GM12878 (cell line): ENCODE results near the gene HTR6. TPM values are rescaled to one million over a fixed set of nuclear protein-coding genes. Genes with fewer than 3 reads are reported as not detected.

ENCODE experiments used
- ATAC-seq: fragments of 200-7000 bp; cut with Tn5 transposase; 3 replicates; pipeline ENCODE4 v1.9.1; 2020; ENCODE audit warnings: mild to moderate bottlenecking, moderate library complexity
- BruUV-seq: library from RNA; stranded (reverse); fragments of 400-500 nt; replicated peaks from 2 replicates; lab custom pipeline; 2021; lab: Mats Ljungman, UMichigan
- CTCF ChIA-PET: fragments of 300-600 bp; sonication (Branson Sonifier 250); formaldehyde crosslinking; extraction: SDS; loops from one replicate; lab custom pipeline; 2021; ENCODE audit warnings: inconsistent platforms; lab: Yijun Ruan, JAX
- POLR2A ChIA-PET: fragments of 350-600 bp; formaldehyde crosslinking; extraction: SDS; loops from one replicate; lab custom pipeline; 2021; ENCODE audit warnings: inconsistent platforms; lab: Charles Lee
- RAD21 ChIA-PET: fragments of 300-600 bp; sonication (Branson Sonifier 250); formaldehyde crosslinking; loops from one replicate; lab custom pipeline; 2023; ENCODE audit warnings: antibody characterized with exemption; ENCODE audit not compliant: unreplicated experiment; lab: Charles Lee
- SMC1A ChIA-PET: fragments of 300-600 bp; sonication (Branson Sonifier 250); formaldehyde crosslinking; loops from one replicate; lab custom pipeline; 2023; ENCODE audit not compliant: unreplicated experiment, uncharacterized antibody; lab: Charles Lee
- DNase-seq: peaks from one replicate; pipeline ENCODE4 v3.0.0-alpha.2; 2011; ENCODE audit warnings: low read depth, low spot score
- FAIRE-seq: peaks from 3 replicates; lab custom pipeline; 2011; peaks lifted over from hg19 to GRCh38; lab: Jason Lieb, UNC
- H2AFZ ChIP-seq: 2 replicates; pipeline ENCODE4 v1.6.0; 2011; ENCODE audit warnings: low read depth, low read length, control low read depth; ENCODE audit not compliant: control insufficient read depth
- H3K27ac ChIP-seq: 2 replicates; pipeline ENCODE4 v1.5.1; 2011; ENCODE audit warnings: control low read depth; ENCODE audit not compliant: control insufficient read depth, insufficient read depth
- H3K27me3 ChIP-seq, 2 experiments: replicated peaks in 1 of 2; 2 replicates each; pipeline versions ENCODE4 v1.6.0 to v1.6.1; 2011; ENCODE audit warnings: low read length in 1 of 2; ENCODE audit not compliant: control insufficient read depth in 2 of 2, insufficient read depth in 2 of 2
- H3K36me3 ChIP-seq, 2 experiments: 2 replicates each; pipeline ENCODE4 v1.5.1; 2011; ENCODE audit warnings: low read length in 1 of 2; ENCODE audit not compliant: control insufficient read depth in 2 of 2, insufficient read depth in 2 of 2
- H3K4me1 ChIP-seq: 2 replicates; pipeline ENCODE4 v1.6.1; 2011; ENCODE audit warnings: mild to moderate bottlenecking, low read length, moderate library complexity, mixed read lengths; ENCODE audit not compliant: control insufficient read depth, insufficient read depth
- H3K4me2 ChIP-seq: 2 replicates; pipeline ENCODE4 v1.6.0; 2011; ENCODE audit warnings: control low read depth; ENCODE audit not compliant: control insufficient read depth, insufficient read depth
- H3K4me3 ChIP-seq: fragments of 200-600 bp; sonication (generic); 2 replicates; pipeline ENCODE4 v1.5.1; 2016
- H3K79me2 ChIP-seq: 2 replicates; pipeline ENCODE4 v1.6.0; 2011; ENCODE audit warnings: low read length; ENCODE audit not compliant: control insufficient read depth, insufficient read depth
- H3K9ac ChIP-seq: 2 replicates; pipeline ENCODE4 v1.8.0; 2011; ENCODE audit warnings: low read length, control low read depth, mixed read lengths; ENCODE audit not compliant: control insufficient read depth, insufficient read depth
- H3K9me3 ChIP-seq: replicated peaks from 3 replicates; pipeline ENCODE4 v1.5.1; 2011; ENCODE audit warnings: mild to moderate bottlenecking, low read length; ENCODE audit not compliant: control insufficient read depth, insufficient read depth
- H4K20me1 ChIP-seq: 2 replicates; pipeline ENCODE4 v1.6.0; 2011; ENCODE audit not compliant: control insufficient read depth, insufficient read depth
- ASH2L ChIP-seq: fragments of 300-600, 200-600 bp; sonication (generic); IDR thresholded peaks from 2 replicates; pipeline ENCODE4 v1.6.1; 2017; ENCODE audit warnings: low read depth, mild to moderate bottlenecking, borderline replicate concordance
- CHD2 ChIP-seq: IDR thresholded peaks from 2 replicates; pipeline ENCODE4 v1.6.1; 2011; ENCODE audit warnings: low read depth, low read length, improper control_type of control experiment, borderline replicate concordance
- CUX1 ChIP-seq: IDR thresholded peaks from 2 replicates; pipeline ENCODE4 v1.6.1; 2012; ENCODE audit warnings: improper control_type of control experiment, low read depth, low read length; ENCODE audit not compliant: insufficient replicate concordance
- EZH2 ChIP-seq: IDR thresholded peaks from 2 replicates; pipeline ENCODE4 v1.6.1; 2012; ENCODE audit warnings: low read depth, mild to moderate bottlenecking, control low read depth, inconsistent platforms, low read length, borderline replicate concordance; ENCODE audit not compliant: control insufficient read depth
- GABPA ChIP-seq: IDR thresholded peaks from 2 replicates; pipeline ENCODE4 v1.6.1; 2014; ENCODE audit warnings: antibody characterized with exemption, low read depth, mild to moderate bottlenecking, inconsistent platforms
- GATAD2B ChIP-seq: fragments of 450-650 bp; conservative IDR thresholded peaks from 2 replicates; pipeline ENCODE4 v1.6.1; 2017; ENCODE audit warnings: low read depth, mild to moderate bottlenecking, moderate library complexity
- HDAC6 ChIP-seq: fragments of 200-600 bp; sonication (generic); IDR thresholded peaks from one replicate; pipeline ENCODE4 v1.8.0; 2017; ENCODE audit warnings: antibody characterized with exemption; ENCODE audit not compliant: unreplicated experiment
- NFXL1 ChIP-seq: fragments of 450-650 bp; IDR thresholded peaks from 2 replicates; pipeline ENCODE4 v1.6.1; 2017; ENCODE audit warnings: antibody characterized with exemption, mild to moderate bottlenecking, borderline replicate concordance
- PML ChIP-seq: IDR thresholded peaks from 2 replicates; pipeline ENCODE4 v1.6.1; 2012; ENCODE audit warnings: low read length, inconsistent platforms
- RAD21 ChIP-seq: IDR thresholded peaks from 2 replicates; pipeline ENCODE4 v1.6.1; 2011; ENCODE audit warnings: mild to moderate bottlenecking, low read depth, low read length, moderate library complexity; ENCODE audit not compliant: insufficient read depth
- SP1 ChIP-seq: IDR thresholded peaks from one replicate; pipeline ENCODE4 v1.6.1; 2011; ENCODE audit warnings: low read depth, low read length
- SUZ12 ChIP-seq: fragments of 200-600 bp; sonication (generic); IDR thresholded peaks from one replicate; pipeline ENCODE4 v1.6.1; 2018; ENCODE audit warnings: antibody characterized with exemption, mild to moderate bottlenecking; ENCODE audit not compliant: unreplicated experiment
- TARDBP ChIP-seq: IDR thresholded peaks from 2 replicates; pipeline ENCODE4 v1.6.1; 2016; ENCODE audit warnings: borderline replicate concordance
- YY1 ChIP-seq: IDR thresholded peaks from 2 replicates; pipeline ENCODE4 v1.6.1; 2011; ENCODE audit warnings: low read depth, mild to moderate bottlenecking, low read length
- ZNF384 ChIP-seq: IDR thresholded peaks from 2 replicates; pipeline ENCODE4 v1.6.1; 2012; ENCODE audit warnings: low read depth, mild to moderate bottlenecking, low read length, improper control_type of control experiment, borderline replicate concordance
- WGBS: methylation state at CpG from one replicate; pipeline ENCODE4 v1.1.6; 2016; ENCODE audit warnings: low lambda C conversion rate; ENCODE audit not compliant: insufficient replicate concordance, insufficient coverage; ENCODE audit errors: missing lambda C conversion rate; 5-methylcytosine and 5-hydroxymethylcytosine counted together
- in situ Hi-C: fragments of 300-500 bp; cut with MboI; formaldehyde crosslinking; loops from 9 replicates; pipeline ENCODE4 v1.14.3; 2018; ENCODE audit warnings: mixed read lengths
- intact Hi-C: fragments of 100-400 bp; cut with micrococcal nuclease; formaldehyde crosslinking; loops from one replicate; pipeline ENCODE4 v1.14.2; 2022; ENCODE audit not compliant: unreplicated experiment
- polyA plus RNA-seq, 11 experiments: library from polyadenylated mRNA; depleted of rRNA in 4 of 11; unstranded in 6 of 11; stranded (reverse) in 5 of 11; fragments of >200 nt; fragmentation: Nextera tagmentation in 4 of 11; fragmentation: Illumina TruSeq in 1 of 11; extraction: Ambion mirVana in 4 of 11; extraction: Trizol in 1 of 11; gene quantifications; 1 replicate in 1 of 11; 2 replicates in 10 of 11; pipeline versions ENCODE4 v1.2.1 to v1.2.3, GENCODE V29; 2011 to 2016; ENCODE audit warnings: inconsistent platforms in 2 of 11, missing spikeins in 2 of 11, low read depth in 1 of 11
- total RNA-seq, 4 experiments: library from RNA; depleted of rRNA in 3 of 4; stranded (reverse); fragments of >200 nt in 3 of 4; fragmentation: Illumina TruSeq in 1 of 4; extraction: Trizol in 1 of 4; gene quantifications; 2 replicates each; pipeline versions ENCODE4 v1.2.1 to v1.2.3, GENCODE V29; 2013 to 2021
- TF ChIP-seq, protein P1 (sequence below): fragments of 450-650 bp; IDR thresholded peaks from 2 replicates; pipeline ENCODE4 v1.6.1; 2016; ENCODE audit warnings: mild to moderate bottlenecking
- TF ChIP-seq, protein P2 (sequence below): fragments of 450-650 bp; IDR thresholded peaks from 2 replicates; pipeline ENCODE4 v1.6.1; 2014; ENCODE audit warnings: mild to moderate bottlenecking

Gene HTR6
- total and polyA plus RNA-seq, 10 of the 15 experiments (the other 5 are each of a cell fraction or from before 2014, with no cell fraction given) = 0.03 to 5.3 (median 1.7) TPM; not detected in 2

DNA sequence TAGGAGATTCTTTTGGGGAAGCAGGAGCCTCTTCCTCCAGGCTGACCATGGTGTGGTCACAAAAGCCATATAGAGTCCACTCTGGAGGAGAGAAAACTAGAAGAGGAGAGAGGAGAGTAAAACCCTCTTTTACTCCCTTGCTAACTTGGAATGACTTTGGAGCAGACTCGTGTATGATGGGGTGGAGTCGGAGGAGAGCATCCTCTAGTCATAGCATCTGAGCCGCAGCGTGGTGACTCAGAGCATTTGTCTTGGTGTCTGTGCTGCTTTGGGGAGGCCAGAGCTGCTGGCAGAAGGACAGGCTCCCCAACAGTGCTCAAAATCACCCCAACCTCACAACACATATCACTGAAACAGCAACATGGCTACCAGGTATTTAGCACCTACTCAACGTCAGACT lies 11.1 kb downstream of the HTR6 start:
- CTCF ChIA-PET = interaction anchor here (3.8 kb wide), 1 partner anchor 14 kb away, joined by 16 read pairs; no protein-coding TSS in a partner anchor

More for the DNA sequence above, 11.1 kb downstream of the HTR6 start:
- ChIA-PET SMC1A (no interaction called here), RAD21 (interaction anchor here (0.9 kb wide), 1 partner anchor 475 kb away, joined by 3 read pairs; no protein-coding TSS in a partner anchor), POLR2A (no interaction called here)
- no peaks in the 10 kb centered on the region for H3K36me3 ChIP-seq
- H3K4me1 ChIP-seq = no peaks in the 10 kb centered on the region
- TF ChIP-seq CUX1 (no peak), CHD2 (no peak), RAD21 (no peak), GATAD2B (no peak), TARDBP (no peak), GABPA (no peak), NFXL1 (no peak), EZH2 (no peak), SP1 (no peak), SUZ12 (no peak), ZNF384 (no peak), ASH2L (no peak), PML (no peak), HDAC6 (no peak), YY1 (no peak)
- TF ChIP-seq, protein P1, sequence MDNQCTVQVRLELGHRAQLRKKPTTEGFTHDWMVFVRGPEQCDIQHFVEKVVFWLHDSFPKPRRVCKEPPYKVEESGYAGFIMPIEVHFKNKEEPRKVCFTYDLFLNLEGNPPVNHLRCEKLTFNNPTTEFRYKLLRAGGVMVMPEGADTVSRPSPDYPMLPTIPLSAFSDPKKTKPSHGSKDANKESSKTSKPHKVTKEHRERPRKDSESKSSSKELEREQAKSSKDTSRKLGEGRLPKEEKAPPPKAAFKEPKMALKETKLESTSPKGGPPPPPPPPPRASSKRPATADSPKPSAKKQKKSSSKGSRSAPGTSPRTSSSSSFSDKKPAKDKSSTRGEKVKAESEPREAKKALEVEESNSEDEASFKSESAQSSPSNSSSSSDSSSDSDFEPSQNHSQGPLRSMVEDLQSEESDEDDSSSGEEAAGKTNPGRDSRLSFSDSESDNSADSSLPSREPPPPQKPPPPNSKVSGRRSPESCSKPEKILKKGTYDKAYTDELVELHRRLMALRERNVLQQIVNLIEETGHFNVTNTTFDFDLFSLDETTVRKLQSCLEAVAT = no peak
- TF ChIP-seq, protein P2, sequence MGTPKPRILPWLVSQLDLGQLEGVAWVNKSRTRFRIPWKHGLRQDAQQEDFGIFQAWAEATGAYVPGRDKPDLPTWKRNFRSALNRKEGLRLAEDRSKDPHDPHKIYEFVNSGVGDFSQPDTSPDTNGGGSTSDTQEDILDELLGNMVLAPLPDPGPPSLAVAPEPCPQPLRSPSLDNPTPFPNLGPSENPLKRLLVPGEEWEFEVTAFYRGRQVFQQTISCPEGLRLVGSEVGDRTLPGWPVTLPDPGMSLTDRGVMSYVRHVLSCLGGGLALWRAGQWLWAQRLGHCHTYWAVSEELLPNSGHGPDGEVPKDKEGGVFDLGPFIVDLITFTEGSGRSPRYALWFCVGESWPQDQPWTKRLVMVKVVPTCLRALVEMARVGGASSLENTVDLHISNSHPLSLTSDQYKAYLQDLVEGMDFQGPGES = no peak
- H3K27me3 ChIP-seq = peaks cover 0 to 1% of the 10 kb centered on the region in 2 experiments; a peak in 2 of 4 replicates
- intact Hi-C loops = no loop called here
- BruUV-seq = no TSS peak
- H3K4me2 ChIP-seq = no peak overlapping the region
- in situ Hi-C loops = no loop called here
- H4K20me1 ChIP-seq = no peaks in the 10 kb centered on the region
- H3K4me3 ChIP-seq = no peak overlapping the region
- no peak overlapping the region for H3K9ac ChIP-seq
- no peak for DNase-seq
- H3K9me3 ChIP-seq = no peaks in the 10 kb centered on the region
- FAIRE-seq = no peak
- 56% methylated on average over 5 of the region's 5 CpGs for WGBS
- no peaks in the 10 kb centered on the region for H3K79me2 ChIP-seq
- no peak overlapping the region for H3K27ac ChIP-seq
- no peak for ATAC-seq
- H2AFZ ChIP-seq = no peak overlapping the region
